ENCODE results near the gene GTF3C4. TPM values are rescaled to one million over a fixed set of nuclear protein-coding genes. Genes with fewer than 3 reads are reported as not detected.

The GTF3C4 gene
- total RNA-seq, 3 donors from 2014 or later, result 10.5 to 16.6 (median 11.4) TPM

DNA sequence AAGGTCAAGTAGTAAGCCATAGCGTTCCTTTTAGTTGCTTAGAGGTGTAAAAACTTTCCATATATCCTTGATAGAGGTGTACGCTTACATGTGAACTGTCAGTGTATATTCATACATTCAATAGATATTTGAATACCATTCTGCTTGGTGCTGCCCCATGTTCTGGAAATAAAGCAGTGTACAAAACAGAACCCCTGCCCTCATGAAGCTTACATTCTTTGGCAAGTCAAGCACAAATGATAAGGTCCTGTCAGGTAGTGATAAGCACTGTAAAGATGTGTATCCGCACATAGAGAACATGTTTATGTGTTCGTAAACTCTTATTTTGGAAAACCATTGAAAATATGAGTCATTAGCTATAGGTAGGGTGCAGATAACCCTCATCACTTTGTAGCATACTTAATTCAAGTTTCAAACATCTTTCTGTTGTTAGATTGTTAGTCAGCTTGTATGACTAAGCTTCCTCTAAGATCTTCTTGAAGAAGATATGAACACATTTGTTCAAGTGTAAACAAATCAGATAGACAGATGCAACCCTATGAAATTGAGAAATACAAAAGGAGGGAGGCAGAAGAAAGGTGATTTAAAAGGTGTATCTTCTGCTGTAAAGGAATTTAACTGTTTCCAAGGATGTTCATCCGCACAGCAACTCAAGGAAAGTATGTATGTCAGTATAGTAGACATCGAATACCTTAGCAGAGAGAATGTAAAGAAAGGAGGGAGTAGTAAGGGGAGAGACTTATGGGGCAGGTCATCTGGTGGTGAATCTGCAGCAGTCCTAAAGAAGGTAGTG is 1.6 kb downstream of the GTF3C4 start:
- Histone ChIP-seq H3K4me3 (no peak overlapping the region), H3K36me3 (ENCODE audit: low read depth) (no peaks in the 10 kb centered on the region), H3K9me3 (no peaks in the 10 kb centered on the region), H3K4me1 (ENCODE audit: low read depth) (peaks cover 12% of the 10 kb centered on the region)
- ATAC-seq (no peak), DNase-seq (no peak)
- TF ChIP-seq, protein P1, sequence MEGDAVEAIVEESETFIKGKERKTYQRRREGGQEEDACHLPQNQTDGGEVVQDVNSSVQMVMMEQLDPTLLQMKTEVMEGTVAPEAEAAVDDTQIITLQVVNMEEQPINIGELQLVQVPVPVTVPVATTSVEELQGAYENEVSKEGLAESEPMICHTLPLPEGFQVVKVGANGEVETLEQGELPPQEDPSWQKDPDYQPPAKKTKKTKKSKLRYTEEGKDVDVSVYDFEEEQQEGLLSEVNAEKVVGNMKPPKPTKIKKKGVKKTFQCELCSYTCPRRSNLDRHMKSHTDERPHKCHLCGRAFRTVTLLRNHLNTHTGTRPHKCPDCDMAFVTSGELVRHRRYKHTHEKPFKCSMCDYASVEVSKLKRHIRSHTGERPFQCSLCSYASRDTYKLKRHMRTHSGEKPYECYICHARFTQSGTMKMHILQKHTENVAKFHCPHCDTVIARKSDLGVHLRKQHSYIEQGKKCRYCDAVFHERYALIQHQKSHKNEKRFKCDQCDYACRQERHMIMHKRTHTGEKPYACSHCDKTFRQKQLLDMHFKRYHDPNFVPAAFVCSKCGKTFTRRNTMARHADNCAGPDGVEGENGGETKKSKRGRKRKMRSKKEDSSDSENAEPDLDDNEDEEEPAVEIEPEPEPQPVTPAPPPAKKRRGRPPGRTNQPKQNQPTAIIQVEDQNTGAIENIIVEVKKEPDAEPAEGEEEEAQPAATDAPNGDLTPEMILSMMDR (IDR thresholded peaks at IDR 0.05), result no peak
- intact Hi-C loops (cut with DNase I, micrococcal nuclease), result no loop called here

DNA sequence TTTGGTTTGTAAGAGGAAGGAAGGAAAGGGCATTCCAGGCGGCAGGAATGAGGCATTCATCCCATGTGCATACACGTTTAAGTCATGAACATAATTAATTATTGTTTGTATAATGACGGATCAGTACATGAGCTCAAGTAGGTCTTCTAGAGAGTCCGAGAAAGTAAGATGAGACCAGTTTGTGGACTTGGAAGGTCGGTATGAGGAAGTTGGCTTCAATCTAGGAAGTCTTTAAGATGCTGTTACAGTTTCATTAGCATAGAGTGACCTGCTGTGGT is 2.1 kb downstream of the GTF3C4 start:
- DNase-seq, result no peak
- Histone ChIP-seq H3K4me1 (ENCODE audit: low read depth) (peaks cover 12% of the 10 kb centered on the region), H3K4me3 (no peak overlapping the region), H3K9me3 (no peaks in the 10 kb centered on the region), H3K36me3 (ENCODE audit: low read depth) (no peaks in the 10 kb centered on the region)
- TF ChIP-seq, protein P1 (IDR thresholded peaks at IDR 0.05), result no peak
- no peak for ATAC-seq
- intact Hi-C loops (cut with DNase I, micrococcal nuclease), result no loop called here

DNA sequence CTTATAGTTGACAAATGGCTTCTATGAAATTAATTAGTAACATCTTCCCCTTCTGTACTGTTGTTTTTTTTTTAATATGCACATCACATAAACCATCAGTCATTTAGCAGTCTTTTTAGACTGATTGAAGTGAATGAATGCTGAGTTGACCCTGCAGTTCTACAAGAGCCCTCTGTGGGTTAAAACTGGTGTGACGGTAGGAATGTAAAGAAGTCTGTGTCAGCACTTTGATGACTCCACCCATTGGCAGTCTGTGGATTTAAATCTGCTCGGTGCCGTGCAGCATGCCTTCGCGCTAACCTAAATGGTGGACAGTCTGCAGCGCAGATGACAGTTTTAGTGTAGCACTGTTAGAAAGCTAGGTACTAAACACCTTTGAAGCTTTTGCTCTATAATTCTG is 3.1 kb downstream of the GTF3C4 start:
- Histone ChIP-seq H3K9me3 (no peaks in the 10 kb centered on the region), H3K4me3 (no peak overlapping the region), H3K4me1 (ENCODE audit: low read depth) (peaks cover 12% of the 10 kb centered on the region), H3K36me3 (ENCODE audit: low read depth) (no peaks in the 10 kb centered on the region)
- no peak for ATAC-seq
- TF ChIP-seq, protein P1 (IDR thresholded peaks at IDR 0.05), result no peak
- intact Hi-C loops (cut with DNase I, micrococcal nuclease), result no loop called here
- no peak for DNase-seq

DNA sequence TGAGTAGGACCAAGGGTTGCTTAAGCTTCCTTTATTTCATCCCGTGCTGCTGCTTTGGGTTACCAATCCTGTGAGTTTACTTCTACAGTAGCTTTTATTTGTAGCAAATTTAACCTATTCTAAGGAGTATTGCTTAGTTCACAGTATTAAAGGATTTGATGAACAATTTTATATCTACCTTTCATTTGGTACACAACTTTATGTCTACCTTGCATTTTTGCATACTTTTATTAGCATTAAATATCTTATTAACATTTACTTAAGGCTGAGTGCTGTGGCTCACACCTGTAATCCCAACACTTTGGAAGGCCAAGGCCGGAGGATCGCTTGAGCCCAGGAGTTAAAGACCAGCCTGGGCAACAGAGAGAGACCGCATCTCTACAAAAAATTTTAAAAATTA is 4.2 kb downstream of the GTF3C4 start:
- DNase-seq, result no peak
- ATAC-seq, result no peak
- Histone ChIP-seq H3K4me3 (no peak overlapping the region), H3K36me3 (ENCODE audit: low read depth) (no peaks in the 10 kb centered on the region), H3K9me3 (no peaks in the 10 kb centered on the region), H3K4me1 (ENCODE audit: low read depth) (peaks cover 12% of the 10 kb centered on the region)
- TF ChIP-seq, protein P1 (IDR thresholded peaks at IDR 0.05), result no peak
- intact Hi-C loops (cut with DNase I, micrococcal nuclease), result no loop called here

DNA sequence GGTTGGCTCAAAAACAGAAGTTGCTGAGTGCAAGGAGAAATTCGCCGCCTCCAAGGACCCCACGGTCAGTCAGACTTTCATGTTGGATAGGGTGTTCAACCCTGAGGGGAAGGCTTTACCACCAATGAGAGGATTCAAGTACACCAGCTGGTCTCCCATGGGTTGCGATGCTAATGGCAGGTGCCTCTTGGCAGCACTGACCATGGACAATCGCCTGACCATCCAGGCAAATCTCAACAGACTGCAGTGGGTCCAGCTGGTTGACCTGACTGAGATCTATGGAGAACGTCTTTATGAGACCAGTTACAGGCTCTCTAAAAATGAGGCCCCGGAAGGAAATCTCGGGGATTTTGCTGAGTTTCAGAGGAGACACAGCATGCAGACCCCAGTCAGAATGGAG is 7.7 kb downstream of the GTF3C4 start:
- no peak for DNase-seq
- no peak for ATAC-seq

More for the DNA sequence above, 7.7 kb downstream of the GTF3C4 start:
- intact Hi-C loops (cut with DNase I, micrococcal nuclease), result no loop called here
- H3K36me3 ChIP-seq (ENCODE audit: low read depth), result no peaks in the 10 kb centered on the region
- TF ChIP-seq, protein P1 (IDR thresholded peaks at IDR 0.05), result no peak
- H3K4me3 ChIP-seq, result no peak overlapping the region
- no peaks in the 10 kb centered on the region for H3K9me3 ChIP-seq
- no peaks in the 10 kb centered on the region for H3K4me1 ChIP-seq (ENCODE audit: low read depth)

Measured in mucosa of descending colon (tissue), 3 donors.